GM21423 (cell line): ENCODE measurements around the gene LYG2.
"Not testable (repeated sequence)": the region's sequence is repeated elsewhere in the genome, so short reads cannot be mapped to it uniquely, and the experiment has no call there.

ENCODE experiments used
- ATAC-seq: cut with Tn5 transposase; IDR thresholded peaks from one replicate; pipeline ENCODE4 v1.9.1; 2021; ENCODE audit warnings: mild to moderate bottlenecking, moderate library complexity; ENCODE audit not compliant: unreplicated experiment

Gene LYG2, protein sequence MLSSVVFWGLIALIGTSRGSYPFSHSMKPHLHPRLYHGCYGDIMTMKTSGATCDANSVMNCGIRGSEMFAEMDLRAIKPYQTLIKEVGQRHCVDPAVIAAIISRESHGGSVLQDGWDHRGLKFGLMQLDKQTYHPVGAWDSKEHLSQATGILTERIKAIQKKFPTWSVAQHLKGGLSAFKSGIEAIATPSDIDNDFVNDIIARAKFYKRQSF

DNA sequence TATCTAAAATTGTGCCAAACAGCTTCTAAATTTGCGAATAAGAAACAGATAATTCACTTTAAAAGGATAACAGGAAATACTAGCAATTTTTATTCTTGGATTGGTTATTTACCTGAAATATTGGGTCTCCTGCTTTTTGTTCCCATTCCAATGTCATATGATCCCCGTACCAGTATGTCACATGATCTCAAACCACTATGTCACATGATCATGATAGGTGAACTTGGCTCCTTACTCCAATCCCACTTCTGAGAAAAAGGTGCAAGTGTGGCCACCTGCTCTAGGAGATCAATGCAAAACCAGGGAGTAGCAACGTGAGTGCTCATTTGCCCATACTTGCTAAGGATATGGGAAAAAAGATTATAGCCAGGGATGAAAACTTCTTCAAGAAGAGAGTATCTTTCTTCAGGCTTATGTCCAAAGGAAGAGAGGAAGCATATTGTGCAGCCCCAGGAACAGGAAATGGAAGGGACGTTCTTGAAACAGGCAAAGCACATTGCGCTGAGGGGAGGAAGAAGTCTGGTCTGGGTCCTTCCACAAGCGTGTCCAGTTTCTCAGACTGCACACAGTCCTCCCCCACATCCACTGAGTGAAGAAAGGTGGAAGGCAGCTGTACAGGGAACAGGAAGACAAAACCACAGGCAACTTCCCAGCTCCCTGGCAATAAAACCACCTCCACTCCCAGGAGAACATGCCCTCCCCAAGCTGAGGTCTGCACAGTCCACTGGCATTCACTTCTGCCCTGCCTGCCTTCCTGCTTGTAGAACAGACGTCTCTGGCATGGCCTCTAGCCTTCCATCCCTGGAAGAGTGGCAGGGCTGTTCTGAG lies at the start of gene LYG2:
Gene LYG2 (minus strand): TSS at position 176 of the 828 bp plus-strand sequence. CDS start 1,406 bp downstream, outside the sequence.
- no peak for ATAC-seq

DNA sequence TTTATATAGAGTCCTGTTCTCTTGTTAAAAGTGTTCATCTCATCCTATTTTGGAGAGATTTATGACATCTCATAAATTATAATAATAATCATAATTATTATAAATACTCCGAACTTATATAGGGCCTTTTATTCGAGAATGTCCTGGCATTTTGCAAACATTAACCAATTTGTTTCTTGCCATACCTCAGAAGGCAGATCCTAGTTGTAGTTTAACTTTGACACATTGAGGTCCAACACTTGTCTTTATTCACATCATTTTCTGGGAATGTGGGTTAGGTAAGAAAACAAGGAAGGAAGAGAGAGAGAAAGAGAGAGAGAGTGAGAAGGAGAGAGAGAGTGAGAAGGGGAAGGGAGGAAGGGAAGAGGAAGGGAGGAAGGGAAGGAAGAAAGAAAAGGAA lies 45.6 kb upstream of the LYG2 start, which contains the start of gene LYG1:
Gene LYG1 (minus strand): TSS at position 101 of the 400 bp plus-strand sequence. CDS start 5,527 bp downstream, outside the sequence.
- not testable (repeated sequence) for ATAC-seq

DNA sequence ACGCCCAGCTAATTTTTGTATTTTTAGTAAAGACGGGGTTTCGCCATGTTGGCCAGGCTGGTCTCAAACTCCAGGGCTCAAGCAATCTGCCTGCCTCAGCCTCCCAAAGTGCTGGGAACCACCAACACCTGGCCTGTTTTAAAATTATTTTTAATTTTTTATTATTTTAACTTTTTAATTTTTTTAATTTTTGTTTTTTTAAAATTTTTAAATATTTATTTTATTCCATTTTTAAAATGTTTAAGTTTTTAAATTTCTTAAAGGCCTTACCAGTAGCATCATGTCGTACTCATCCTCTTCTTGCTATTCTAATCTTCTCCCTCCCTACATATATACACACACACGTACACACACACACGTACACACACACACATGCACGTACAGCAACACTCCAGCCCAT lies 44.1 kb upstream of the LYG2 start:
- ATAC-seq: no peak

DNA sequence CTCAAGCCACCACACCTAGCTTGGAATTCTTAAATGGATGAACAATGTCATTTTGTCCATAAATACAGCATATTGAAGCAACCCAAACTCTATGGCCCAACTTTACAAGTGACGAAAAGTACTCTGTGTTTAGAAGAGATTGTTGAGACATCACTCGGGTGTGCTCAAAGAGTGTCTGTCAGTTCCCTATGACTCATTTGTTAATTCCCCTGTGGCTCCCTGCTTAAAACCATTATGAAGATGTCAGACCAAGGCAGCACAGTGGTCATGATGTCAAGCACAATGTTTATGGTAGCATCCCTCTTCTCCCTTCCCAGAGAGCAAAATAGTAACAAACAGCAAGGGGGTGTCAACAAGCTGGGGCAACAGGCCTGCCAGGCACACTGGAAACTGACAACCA lies 42.5 kb upstream of the LYG2 start:
- no peak for ATAC-seq

DNA sequence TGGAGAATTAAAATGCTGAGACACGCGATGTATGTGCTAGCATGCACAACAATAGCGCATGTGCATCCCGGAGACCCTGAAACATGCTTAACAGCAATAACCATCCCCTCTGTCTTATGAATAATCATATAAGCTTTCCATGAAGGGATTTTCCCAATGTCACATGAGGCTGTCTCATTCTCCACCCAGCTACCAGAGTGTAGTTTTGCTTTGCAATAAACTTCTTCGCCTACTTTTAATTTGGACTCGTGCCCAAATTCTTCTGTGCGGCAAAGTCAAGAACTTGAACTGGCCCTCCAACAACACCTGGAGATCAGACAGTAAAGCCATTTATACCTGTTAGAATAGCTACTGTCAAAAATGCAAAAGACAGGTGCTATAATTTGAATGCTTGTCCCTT lies 30.1 kb upstream of the LYG2 start:
- no peak for ATAC-seq

DNA sequence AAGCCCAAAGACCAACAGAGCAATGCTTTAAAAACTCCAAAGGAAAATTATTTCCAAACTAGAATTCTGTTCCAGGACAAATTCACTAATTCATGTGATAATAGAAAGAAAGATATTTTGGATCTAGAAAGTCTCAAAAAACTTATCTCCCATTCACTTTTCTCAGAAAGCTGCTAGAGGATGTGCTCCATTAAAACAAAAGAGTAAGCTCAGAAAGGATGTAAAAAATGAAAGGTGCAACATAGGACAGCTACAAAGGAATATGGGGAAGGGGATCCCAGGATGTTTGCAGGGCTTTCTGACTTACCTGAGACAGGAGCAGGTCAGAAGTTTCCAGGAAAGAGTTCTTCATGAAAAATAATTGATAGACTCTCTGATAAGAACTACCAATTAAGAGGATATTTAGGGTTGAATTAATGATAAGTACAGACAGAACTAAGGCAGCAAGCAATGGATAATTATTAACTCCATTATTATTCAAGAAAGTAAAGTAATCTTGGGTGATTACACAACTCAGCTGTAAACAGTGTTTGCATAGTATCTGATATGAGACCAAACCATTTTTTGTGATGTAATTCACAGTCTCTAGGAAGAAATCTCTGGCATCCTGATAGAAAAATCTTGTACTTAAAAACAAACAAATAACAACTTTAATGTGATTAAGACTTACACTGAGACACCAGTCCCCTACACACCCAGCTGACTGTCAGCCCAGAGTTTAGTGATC lies 24.7 kb upstream of the LYG2 start:
- ATAC-seq: no peak

DNA sequence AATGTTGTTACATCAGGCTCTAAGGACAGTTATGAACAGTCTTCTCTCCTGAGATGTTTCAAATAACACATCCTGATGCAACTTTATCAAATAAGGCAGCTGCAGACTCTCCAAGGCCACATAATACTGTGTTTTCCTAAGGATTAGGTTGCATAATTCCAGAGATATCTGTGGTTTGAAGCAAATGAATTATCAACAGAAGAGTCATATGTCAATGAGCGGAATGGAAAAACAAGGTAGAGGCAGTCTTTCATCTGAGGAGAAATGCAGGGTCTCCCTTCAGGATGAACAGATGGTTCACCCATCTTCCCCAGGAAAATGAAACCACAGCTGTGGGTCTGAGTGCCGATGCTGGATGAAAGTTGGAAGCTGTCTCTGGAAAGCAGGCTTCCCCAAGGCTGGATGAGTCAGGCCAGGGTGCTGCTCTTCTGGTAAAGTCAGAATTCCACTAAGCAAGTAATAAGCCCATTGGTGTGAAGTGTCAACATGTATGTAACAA lies 23.4 kb upstream of the LYG2 start:
- no peak for ATAC-seq

DNA sequence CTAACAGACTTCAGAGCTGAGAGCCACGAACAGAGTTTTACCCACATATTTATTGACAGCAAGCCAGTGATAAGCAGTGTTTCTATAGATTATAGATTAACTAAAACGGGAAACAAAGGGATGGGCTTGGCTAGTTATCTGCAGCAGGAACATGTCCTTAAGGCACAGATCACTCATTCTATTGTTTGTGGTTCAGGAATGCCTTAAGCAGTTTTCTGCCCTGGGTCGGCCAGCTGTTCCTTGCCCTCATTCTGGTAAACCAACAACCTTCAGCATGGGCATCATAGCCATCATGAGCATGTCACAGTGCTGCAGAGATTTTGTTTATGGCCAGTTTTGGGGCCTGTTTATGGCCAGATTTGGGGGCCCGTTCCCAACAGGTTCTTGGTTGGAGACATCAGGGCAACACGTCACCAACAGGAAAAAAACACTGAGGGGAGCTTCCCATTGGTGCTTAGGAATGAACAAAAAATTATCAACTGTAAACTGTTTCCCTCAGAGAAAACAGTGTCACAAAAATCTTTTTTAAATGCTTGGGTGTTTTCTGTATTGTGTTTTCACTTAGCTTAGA lies 22.8 kb upstream of the LYG2 start:
- ATAC-seq: not testable (repeated sequence)

DNA sequence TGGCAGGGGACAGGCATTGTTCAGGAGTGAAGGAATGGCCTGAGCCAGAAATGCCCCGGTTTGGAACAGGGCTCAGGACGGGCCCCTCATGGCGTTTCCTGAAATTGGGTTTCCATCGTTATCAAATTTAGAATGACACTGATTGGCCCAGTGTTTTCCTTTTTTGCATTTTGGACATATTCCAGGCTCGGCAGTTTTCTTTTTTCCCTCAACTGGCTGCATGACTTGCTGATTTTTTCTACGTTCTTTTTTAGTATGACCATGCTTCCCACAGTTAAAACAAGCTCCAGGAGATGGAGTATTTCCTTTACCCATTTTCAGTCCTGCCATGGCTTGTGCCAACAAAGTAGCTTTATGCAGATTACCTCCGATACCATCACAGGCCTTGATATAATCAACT lies 20.4 kb upstream of the LYG2 start:
- ATAC-seq: no peak

DNA sequence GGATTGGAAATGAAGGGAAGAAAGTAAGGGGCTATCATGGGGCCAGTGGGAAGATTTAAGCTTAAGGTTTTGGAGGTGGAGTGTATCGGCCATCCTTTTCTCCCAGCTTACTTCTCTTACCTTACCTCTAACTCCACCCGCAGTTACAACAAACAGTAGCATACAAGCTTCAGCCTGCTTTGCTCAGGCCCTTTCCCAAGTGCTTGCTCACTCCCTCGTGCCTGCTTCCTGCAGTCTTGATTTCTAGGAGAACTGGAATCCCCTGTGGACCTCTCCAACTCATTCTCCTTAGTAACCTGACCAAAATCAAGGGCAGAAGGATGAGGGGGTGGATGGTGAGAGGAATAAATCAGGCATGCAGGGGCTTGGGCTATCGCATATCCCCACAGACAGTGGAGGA lies 5.8 kb upstream of the LYG2 start:
- no peak for ATAC-seq

DNA sequence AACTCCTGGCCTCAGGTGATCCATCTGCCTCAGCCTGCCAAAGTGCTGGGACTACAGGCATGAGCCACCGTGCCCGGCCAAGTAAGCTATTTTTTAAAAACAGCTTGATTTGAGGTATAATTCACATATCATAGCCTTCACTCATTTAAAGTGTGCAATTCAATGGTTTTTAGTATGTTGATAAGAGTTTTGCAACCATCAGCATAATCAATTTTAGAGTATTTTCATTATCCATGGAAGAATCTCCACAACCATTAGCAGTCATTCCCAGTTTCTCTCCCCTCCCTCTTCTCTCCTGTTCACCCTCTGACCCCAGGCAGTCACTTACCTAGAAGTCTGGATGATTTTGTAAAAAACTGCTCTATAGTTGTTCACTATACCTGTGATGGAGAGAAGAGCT lies 4.7 kb upstream of the LYG2 start:
- no peak for ATAC-seq

DNA sequence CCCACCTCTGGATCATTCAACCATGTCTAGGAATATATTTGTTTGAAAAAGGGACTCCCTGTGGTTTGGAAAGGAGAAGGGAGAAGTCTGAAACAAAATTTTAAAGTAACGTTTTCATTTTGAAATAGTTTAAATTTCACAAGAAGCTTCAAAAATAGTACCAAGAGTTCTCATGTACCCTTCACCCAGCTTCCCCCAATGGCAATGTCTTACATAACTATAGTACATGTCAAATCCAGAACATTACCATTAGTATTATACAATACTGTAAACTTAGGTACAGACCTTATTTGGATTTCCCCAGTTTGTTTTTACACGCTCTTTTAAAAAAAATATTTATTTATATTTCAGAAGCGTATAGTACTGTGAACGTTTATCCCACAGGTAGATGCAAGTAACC lies 4.0 kb upstream of the LYG2 start:
- no peak for ATAC-seq

DNA sequence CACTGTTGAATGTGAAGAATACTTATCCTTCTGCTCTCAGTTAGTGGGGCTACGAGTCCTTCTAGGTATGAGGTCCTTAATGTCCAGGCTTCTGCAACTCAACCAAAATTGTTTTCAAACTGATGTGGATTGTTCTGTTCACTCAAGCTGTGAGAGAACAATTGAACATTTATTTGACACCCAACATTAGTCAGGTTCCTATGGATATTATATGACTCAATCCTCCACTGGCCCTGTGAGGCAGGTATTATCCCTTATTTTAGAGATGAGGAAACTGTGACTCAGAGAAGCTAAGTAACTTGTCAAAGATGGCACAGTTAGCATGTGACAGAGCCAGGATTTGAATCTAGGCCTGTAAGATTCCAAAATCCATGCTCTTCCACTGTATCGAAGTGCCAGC lies 1.2 kb upstream of the LYG2 start:
- no peak for ATAC-seq

DNA sequence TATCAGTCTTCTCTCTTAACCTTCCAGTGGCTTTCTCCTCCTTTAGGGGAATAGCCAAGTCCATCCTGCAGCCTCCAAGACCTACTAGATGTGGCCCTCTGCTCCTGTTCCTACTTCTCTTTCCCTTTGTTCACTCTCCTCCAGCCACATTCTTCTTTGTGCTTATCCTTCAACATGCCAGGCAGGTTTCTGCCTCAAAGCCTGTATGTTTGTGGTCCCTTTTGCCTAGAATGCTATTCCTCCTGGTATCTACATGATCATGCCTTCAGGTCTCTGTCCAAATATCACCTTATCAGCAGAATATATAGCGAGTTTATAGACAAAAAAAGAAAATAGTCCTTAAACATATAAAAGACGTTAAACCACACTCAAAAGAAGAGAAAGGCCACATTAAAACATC lies 5.5 kb downstream of the LYG2 start:
- no peak for ATAC-seq

DNA sequence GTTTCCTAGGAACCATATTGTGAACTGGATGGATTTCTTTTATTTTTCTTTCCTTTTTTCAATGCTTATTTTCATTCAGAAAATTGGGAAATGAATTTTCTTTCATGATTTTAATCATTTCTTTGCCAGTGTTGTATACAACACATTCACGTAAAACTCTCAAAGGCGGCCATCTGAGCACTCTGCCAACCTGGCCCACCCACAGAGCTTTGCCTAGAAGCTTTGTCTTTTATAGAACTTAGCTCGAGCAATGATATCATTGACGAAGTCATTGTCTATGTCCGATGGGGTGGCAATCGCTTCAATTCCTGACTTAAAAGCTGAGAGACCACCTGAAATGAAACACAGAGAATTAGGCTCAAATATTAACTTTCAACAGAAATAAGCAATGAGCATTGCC lies 13.3 kb downstream of the LYG2 start:
- no peak for ATAC-seq

DNA sequence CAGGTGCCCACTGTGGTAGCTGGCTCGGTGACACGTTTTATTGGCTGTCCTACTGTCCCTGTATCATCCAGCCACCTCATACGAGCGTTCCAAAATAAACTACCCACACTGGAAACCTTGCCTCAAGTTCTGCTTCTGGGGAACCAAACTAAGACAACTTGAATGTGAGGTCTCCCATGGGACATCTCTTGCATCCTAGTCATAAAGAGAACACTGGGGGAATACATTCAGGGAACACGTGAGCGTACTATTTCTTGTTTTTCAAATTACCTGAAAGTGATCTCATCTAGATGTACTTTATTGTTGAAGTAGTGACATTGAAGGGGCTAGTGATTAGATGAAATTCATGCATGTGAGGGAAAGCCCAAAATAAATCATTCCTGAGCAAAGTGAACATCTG lies 15.0 kb downstream of the LYG2 start:
- ATAC-seq: no peak

DNA sequence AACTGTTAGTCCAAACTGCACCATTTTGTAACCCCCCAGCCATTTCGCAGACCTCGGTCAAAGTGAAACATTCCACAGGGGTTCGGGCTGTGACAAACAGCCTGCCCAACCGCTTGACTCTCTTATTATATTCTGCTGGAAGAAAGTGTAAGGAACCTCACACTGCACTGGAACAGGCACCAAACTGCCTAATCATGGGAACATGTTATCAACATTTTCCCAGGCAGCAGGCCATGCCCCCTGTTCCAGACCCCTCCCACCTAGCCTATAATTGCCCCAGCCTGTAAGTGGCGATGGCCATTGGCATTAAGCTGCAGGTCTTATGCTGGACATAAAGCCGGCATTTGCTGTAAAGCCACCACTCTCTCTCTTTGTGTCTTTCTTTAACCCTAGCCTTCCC lies 16.9 kb downstream of the LYG2 start:
- no peak for ATAC-seq

DNA sequence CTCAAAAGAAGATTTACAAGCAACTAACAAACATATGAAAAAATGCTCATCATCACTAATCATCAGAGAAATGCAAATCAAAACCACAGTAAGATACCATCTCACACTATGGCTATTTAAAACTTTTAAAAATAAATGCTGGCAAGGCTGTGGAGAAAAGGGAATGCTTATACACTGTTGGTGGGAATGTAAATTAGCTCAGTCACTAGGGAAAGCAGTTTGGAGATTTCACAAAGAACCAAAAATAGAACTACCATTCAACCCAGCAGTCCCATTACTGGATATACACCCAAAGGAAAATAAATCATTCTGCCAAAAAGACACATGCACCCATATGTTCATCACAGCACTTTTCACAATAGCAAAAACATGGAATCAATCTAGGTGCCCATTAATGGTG lies 22.3 kb downstream of the LYG2 start:
- not testable (repeated sequence) for ATAC-seq

DNA sequence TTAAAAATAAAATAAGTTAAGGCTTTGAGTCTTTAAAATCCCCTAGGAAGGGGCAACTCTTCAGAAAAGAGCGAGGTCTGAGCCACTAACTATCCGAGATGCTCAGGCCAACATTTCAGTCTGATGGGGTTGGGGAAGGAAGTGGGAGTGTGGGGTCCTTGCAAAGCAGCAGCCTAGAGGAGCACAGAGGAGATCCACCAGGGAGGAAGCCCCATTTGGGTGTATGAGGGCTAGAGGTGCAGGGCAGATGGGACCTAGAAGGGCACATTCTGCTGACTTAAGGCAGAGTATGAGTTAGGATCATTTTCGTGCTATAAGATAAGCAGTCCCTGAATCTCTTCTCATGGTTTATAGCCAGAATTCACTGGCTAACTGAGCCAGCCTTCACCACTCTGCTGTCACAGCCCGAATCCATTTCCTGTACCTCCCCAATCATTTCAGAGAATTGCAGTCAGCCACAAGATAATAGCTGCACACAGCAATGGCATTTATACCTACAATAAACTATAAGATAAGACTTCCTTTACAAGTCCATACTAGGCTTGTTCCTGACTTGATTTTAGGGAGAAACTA lies 37.5 kb downstream of the LYG2 start:
- ATAC-seq: no peak

DNA sequence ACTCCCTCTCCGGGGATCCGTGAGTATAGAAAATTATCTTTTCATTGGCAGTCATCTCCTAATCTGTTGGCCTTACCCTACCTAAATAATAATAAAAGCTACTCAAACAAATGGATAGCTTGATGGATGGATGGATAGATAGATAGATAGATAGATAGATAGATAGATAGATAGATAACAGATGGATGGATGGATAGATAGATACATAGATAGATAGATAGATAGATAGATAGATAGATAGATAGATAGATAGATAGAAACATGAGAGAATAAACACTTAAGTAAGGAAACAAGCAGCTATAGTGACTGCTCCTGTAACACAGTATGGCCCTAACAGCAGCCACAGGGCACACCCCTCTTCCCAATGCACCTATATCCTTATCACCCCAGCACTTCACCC lies 39.4 kb downstream of the LYG2 start:
- no peak for ATAC-seq

DNA sequence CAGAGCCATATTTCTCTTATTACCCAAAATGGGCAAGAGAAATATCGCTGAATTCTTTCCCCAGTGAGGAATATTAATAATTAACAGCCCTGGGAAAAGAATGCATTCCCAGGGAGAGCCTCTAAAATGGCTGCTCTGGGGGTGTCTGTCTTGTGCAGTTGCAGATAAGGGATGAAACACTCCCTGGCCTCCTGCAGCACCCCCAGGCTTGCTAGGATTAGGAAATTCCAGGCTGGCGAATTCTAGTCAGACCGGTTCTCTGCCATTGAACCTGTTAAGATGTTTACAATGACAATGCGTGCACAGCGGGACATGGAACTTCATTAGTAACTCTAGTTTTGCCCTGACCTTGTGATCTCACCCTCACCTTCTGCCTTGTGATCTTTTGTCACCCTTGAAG lies 50.0 kb downstream of the LYG2 start:
- ATAC-seq: no peak
